GM12892 (cell line): ENCODE data around the gene RHEBL1.

Experiments
- POLR2A ChIP-seq: IDR thresholded peaks from 2 replicates; pipeline ENCODE4 v1.6.1; 2011; ENCODE audit warnings: low read depth, low read length, control low read depth
- POLR2AphosphoS5 ChIP-seq: IDR thresholded peaks from 2 replicates; pipeline ENCODE4 v1.6.1; 2011; ENCODE audit warnings: low read depth, low read length, control low read depth
- TAF1 ChIP-seq: IDR thresholded peaks from 2 replicates; pipeline ENCODE4 v1.6.1; 2011; ENCODE audit warnings: low read depth, mild to moderate bottlenecking, control low read depth, low read length, borderline replicate concordance

DNA sequence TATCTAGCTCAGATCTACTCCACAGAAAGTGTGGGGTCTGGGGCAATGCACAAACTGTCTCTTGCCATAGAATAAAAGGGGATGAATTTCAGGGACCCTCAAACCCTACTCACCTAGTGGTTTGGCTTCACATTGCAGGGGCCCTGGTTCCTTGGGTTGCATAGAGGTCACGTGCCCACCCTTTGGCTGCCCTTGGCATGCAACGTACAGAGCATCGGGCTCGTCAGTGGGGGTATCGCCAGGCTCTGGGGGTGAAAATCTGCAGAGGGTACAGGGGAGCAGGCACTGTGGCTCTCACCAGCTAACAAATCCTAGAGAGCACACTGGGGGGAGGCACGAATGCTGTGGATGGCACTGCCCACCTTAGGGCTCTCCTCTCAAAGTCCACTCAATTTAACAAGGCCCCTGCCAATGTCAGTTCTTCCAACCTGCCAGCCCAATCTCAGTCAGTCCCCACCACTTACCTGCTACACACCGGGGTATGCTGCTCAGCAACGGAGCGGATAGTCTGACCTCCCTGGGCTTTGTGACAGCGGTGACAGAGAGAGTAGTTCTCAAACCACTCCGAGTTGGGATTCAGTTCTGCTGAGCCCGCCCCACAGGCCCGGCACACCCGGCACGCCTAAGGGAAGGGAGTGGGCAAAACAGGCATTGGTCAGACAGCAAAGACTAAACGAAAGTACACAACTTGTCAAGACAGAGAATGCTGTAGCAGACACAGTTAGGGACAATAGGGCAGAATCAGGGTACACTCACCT, 17.1 kb downstream of the RHEBL1 start:
- TF ChIP-seq POLR2A, result no peak
- TF ChIP-seq POLR2AphosphoS5, result no peak
- TF ChIP-seq TAF1, result no peak
